HG02763 (cell line): ENCODE measurements around the gene GLDN.
"Not testable (repeated sequence)": the region's sequence is repeated elsewhere in the genome, so short reads cannot be mapped to it uniquely, and the experiment has no call there.

Experiments
- ATAC-seq: cut with Tn5 transposase; IDR thresholded peaks from one replicate; pipeline ENCODE4 v1.9.1; 2021; ENCODE audit warnings: mild to moderate bottlenecking, moderate library complexity; ENCODE audit not compliant: unreplicated experiment

GLDN gene

DNA sequence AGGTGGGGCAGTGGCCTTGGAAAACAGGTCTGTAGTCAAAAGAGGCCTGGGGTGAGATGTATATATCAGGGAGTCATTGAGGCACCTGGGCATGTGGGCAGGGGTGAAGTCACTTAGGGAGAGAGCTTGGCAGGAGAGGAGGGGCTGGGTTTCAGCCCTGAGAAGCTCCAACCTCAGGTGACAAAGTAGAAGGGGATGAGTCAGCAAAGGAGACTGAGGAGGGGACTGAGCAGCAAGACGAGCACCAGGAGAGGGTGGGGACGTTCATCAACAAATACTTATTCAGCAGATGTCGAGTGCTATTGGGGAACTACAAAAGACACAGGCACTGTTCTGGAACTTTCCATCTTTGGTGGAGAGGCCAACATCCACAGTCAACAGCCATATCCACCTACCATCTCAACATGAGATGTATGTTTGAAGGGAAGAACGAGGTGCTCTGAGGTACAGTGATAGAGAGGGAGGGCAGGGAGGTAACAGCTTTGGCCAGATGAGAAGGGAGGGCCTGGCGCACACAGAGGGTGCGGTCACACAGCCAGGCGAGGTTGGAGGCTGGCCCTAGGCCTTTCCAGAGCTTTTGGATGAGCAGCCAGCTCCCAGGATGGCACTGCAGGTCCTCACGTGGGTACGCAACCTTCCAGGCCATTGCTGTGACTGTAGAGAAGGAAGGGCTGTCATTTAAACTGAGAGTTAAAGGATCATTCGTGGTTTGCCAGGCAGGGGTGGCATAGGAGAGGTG is 45.7 kb downstream of the GLDN start:
- no peak for ATAC-seq

DNA sequence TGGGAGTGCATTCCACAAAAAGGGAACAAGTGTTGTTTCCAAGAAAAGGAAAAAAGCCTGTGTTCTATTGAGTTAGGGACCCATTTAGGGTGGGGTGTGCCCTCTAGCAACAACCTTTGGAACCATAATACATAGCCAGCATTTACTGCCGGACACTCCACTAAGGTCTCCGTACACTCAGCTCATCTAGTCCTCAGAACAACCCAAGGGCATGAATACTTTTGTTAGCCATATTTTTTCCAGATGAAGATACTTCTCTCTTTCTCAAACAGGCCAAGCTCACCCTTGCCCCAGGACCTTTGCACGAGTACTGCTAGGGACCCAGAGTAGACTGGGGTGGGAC is 46.2 kb downstream of the GLDN start:
- ATAC-seq, result no peak

DNA sequence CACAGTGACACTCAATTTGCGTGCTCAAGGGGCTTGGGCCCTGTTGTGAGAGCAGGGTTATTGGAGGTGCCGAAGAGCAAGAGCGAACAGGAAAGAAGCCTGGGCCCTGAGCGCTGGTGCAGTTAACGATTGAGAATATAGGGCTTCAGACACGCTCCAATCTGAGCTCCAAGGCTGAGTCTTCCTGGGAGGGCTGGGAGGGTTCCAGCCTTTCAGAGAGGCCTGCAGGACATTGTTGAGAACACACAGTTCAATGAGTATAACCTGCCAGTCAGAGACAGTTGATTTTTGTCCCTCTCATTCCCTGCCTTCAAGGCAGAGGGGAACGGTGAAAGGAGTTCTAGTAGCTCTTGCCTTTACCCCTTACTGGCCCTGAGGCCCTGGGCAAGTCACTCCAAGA is 47.3 kb downstream of the GLDN start:
- no peak for ATAC-seq

GRCh38 chr15:51390241-51390965 is 48.9 kb downstream of the GLDN start:
- no peak for ATAC-seq

GRCh38 chr15:51390966-51391422 is 49.5 kb downstream of the GLDN start:
- no peak for ATAC-seq

GRCh38 chr15:51396921-51397320 is 55.5 kb downstream of the GLDN start:
- no peak for ATAC-seq

GRCh38 chr15:51398626-51399025 is 57.2 kb downstream of the GLDN start:
- no peak for ATAC-seq

GRCh38 chr15:51401051-51401780 is 59.8 kb downstream of the GLDN start:
- no peak for ATAC-seq

- ATAC-seq, result no peak
Observed at GRCh38 chr15:51401872-51402517, 60.5 kb downstream of the GLDN start.

DNA sequence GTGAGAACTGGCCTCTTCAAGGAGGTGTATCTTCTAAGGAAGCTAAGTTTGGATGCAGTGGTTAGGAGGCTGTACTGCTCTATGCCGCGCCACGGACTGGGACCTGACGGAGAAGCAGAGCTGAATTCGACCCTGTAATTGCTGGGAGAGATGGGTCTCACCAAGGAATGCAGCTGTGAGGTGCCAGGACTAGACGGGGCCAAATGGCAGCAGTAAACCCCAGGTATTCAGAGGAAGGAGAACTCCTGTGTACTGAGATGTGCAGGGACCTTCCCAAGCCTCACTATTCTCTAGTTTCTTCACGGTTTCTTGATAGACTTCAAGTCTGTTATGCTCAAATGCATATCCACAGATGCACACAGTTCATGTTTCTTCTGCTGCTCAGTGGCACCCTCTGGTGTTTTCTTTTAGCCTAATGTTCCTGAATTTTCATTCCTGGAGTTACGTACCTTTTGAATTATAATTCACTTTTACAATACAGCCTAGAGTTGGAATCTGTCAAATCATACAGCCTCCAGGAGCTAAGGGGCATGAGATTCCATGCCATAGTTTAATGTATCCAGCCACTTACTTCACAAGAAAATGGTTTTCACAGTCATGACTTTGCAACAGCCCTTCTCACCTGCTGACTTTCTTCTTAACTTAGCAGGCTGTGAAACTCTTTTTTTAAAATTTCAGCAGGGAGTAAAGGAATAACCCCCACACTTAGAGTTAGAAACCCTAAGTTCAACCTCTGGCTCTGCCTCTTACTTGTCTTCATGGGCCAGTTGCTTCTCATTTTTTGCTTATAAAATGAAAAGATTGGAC is 61.8 kb downstream of the GLDN start:
- ATAC-seq, result no peak

DNA sequence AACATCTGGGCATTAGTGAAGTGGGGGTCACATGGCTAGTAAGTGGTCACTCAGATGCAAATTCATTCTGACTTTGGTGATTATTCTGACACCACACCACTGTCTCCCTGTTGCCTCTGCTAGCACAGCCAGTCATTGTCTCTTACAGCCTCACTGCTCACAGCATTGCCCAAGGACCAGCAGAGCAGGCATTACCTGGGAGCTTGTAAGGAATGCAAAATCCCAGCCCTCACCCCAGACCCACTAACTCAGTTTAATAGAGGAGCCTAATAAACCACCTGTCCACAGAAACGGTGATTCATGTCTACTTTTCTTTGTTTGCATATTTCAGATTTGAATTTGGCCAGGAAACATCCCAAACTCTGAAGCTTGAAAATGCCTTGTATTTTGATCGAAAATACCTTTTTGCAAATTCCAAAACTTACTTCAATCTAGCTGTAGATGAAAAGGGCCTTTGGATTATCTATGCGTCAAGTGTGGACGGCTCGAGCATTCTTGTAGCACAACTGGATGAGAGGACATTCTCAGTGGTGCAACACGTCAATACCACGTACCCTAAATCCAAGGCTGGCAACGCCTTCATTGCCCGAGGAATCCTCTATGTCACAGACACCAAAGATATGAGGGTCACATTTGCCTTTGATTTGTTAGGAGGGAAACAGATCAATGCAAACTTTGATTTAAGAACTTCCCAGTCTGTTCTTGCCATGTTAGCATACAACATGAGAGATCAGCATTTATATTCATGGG is 62.7 kb downstream of the GLDN start:
- ATAC-seq, result no peak

- no peak for ATAC-seq
Observed at GRCh38 chr15:51405693-51406523, 64.5 kb downstream of the GLDN start.

GRCh38 chr15:51414256-51414860 is 72.9 kb downstream of the GLDN start:
- ATAC-seq, result no peak

GRCh38 chr15:51416129-51416528 is 74.7 kb downstream of the GLDN start:
- ATAC-seq, result no peak

DNA sequence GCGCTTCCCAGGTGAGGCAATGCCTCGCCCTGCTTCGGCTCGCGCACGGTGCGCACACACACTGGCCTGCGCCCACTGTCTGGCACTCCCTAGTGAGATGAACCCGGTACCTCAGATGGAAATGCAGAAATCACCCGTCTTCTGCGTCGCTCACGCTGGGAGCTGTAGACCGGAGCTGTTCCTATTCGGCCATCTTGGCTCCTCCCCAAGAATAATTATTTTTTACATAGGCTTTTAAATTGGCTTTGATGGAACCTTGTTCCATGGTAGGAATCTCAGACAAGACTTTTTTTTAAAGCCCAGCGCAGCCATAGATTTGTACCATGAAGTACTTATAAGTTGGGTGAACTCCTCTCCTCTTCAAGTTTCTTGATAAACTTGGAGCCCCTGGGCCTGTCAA is 81.6 kb downstream of the GLDN start:
- not testable (repeated sequence) for ATAC-seq

DNA sequence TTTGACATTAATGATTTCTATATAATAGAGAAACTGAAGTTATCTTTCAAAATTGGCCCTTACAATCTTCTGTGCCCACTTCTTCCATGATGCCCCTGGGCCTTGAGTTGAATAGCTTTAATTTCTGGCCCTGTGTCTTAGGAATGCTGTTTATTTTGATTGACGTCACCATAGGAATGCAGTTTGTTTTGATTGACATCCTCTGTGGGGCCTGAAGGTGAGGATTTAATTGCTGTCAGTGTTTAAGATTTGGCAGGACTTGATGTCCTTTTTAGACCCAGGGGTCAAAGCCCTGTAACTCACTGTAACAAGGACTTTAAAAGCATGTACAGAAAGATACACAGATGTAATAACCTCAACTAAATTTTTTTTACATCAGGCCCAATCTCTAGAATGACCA is 83.3 kb downstream of the GLDN start:
- ATAC-seq, result no peak

- ATAC-seq, result no peak
Observed at GRCh38 chr15:51425517-51426040, 84.1 kb downstream of the GLDN start.

- ATAC-seq, result no peak
Observed at GRCh38 chr15:51438526-51438925, 97.1 kb downstream of the GLDN start.
